PC-9 (cell line): Measurements from ENCODE around the gene KRT82.

Experiments
- CTCF ChIP-seq: fragments of 200-600 bp; sonication (generic); conservative IDR thresholded peaks from 2 replicates; pipeline ENCODE4 v1.6.1; 2017; ENCODE audit warnings: mixed run types, antibody characterized with exemption, mild to moderate bottlenecking, moderate library complexity
- EZH2 ChIP-seq: fragments of 200-600 bp; sonication (generic); IDR thresholded peaks from 2 replicates; pipeline ENCODE4 v1.8.0; 2017; ENCODE audit warnings: antibody characterized with exemption, low read depth

- TF ChIP-seq CTCF, result no peak
- no peak for TF ChIP-seq EZH2
Measured at GRCh38 chr12:52407918-52408317, 1.8 kb upstream of the KRT82 start.
